ENCODE measurements around the gene SLC34A3. TPM values are rescaled to one million over a fixed set of nuclear protein-coding genes. Genes with fewer than 3 reads are reported as not detected.

Gene SLC34A3
- total RNA-seq = not detected

- no peak for DNase-seq (ENCODE audit: low spot score)
Measured at GRCh38 chr9:137230705-137231371, at the start of gene SLC34A3. TSS of gene SLC34A3 (plus strand) at chr9:137230901. CDS start at chr9:137231703, 802 bp downstream.

GRCh38 chr9:137181680-137182079 is 49.0 kb upstream of the SLC34A3 start:
- DNase-seq (ENCODE audit: low spot score) = no peak

GRCh38 chr9:137182836-137183235 is 47.9 kb upstream of the SLC34A3 start:
- DNase-seq (ENCODE audit: low spot score) = no peak

- DNase-seq (ENCODE audit: low spot score) = no peak
Measured at GRCh38 chr9:137183980-137184595, 46.6 kb upstream of the SLC34A3 start.

GRCh38 chr9:137184881-137185660 is 45.6 kb upstream of the SLC34A3 start:
- no peak for DNase-seq (ENCODE audit: low spot score)

- DNase-seq (ENCODE audit: low spot score) = no peak
Measured at GRCh38 chr9:137185921-137186320, 44.8 kb upstream of the SLC34A3 start.

- DNase-seq (ENCODE audit: low spot score) = no peak
Measured at GRCh38 chr9:137186385-137186784, 44.3 kb upstream of the SLC34A3 start.

GRCh38 chr9:137187386-137187785 is 43.3 kb upstream of the SLC34A3 start:
- no peak for DNase-seq (ENCODE audit: low spot score)

- DNase-seq (ENCODE audit: low spot score) = no peak
Measured at GRCh38 chr9:137188086-137188489, 42.6 kb upstream of the SLC34A3 start.

GRCh38 chr9:137188490-137189296 is 42.0 kb upstream of the SLC34A3 start, which contains the start of the genes ANAPC2 and SSNA1:
TSS of gene ANAPC2 (minus strand) at chr9:137188560. CDS start at chr9:137188532, 28 bp downstream.
TSS of gene SSNA1 (plus strand) at chr9:137188676. CDS start at chr9:137188727, 51 bp downstream.
- peak; percentile 94 for DNase-seq (ENCODE audit: low spot score)

- DNase-seq (ENCODE audit: low spot score) = no peak
Measured at GRCh38 chr9:137189297-137190295, 41.1 kb upstream of the SLC34A3 start.

- DNase-seq (ENCODE audit: low spot score) = no peak
Measured at GRCh38 chr9:137190315-137190856, 40.3 kb upstream of the SLC34A3 start.

GRCh38 chr9:137191245-137191644 is 39.5 kb upstream of the SLC34A3 start:
- no peak for DNase-seq (ENCODE audit: low spot score)

GRCh38 chr9:137191691-137192447 is 38.8 kb upstream of the SLC34A3 start:
- DNase-seq (ENCODE audit: low spot score) = no peak

- DNase-seq (ENCODE audit: low spot score) = no peak
Measured at GRCh38 chr9:137192448-137192780, 38.3 kb upstream of the SLC34A3 start.

- DNase-seq (ENCODE audit: low spot score) = no peak
Measured at GRCh38 chr9:137192859-137193258, 37.8 kb upstream of the SLC34A3 start.

- no peak for DNase-seq (ENCODE audit: low spot score)
Measured at GRCh38 chr9:137193771-137194170, 36.9 kb upstream of the SLC34A3 start.

- no peak for DNase-seq (ENCODE audit: low spot score)
Measured at GRCh38 chr9:137194388-137194787, 36.3 kb upstream of the SLC34A3 start.

- DNase-seq (ENCODE audit: low spot score) = peak; percentile 85
Measured at GRCh38 chr9:137194909-137195308, 35.8 kb upstream of the SLC34A3 start.
